Neural cell (in vitro differentiated cells): ENCODE measurements around the gene RBM19.

Source experiments
- CTCF ChIP-seq: fragments of 450-650 bp; IDR thresholded peaks from 2 replicates; pipeline ENCODE4 v1.5.1; 2014; ENCODE audit warnings: antibody characterized with exemption, mild to moderate bottlenecking, moderate library complexity; ENCODE audit not compliant: poor library complexity, severe bottlenecking
- EP300 ChIP-seq: fragments of 450-650 bp; conservative IDR thresholded peaks from 2 replicates; pipeline ENCODE4 v1.6.1; 2014; ENCODE audit warnings: antibody characterized with exemption, mild to moderate bottlenecking, moderate library complexity; ENCODE audit not compliant: poor library complexity, severe bottlenecking
- EZH2 ChIP-seq: fragments of 200-600, 300-800 bp; shearing (Covaris generic), sonication (generic); IDR thresholded peaks from 2 replicates; pipeline ENCODE4 v1.6.1; 2014; ENCODE audit warnings: antibody characterized with exemption, low read length, borderline replicate concordance, mild to moderate bottlenecking; ENCODE audit not compliant: insufficient read depth, poor library complexity, severe bottlenecking
- POLR2AphosphoS5 ChIP-seq: IDR thresholded peaks from 2 replicates; pipeline ENCODE4 v1.6.1; 2012
- RAD21 ChIP-seq: fragments of 450-650 bp; conservative IDR thresholded peaks from 2 replicates; pipeline ENCODE4 v1.6.1; 2014; ENCODE audit warnings: antibody characterized with exemption, mild to moderate bottlenecking, moderate library complexity
- TAF1 ChIP-seq: IDR thresholded peaks from 2 replicates; pipeline ENCODE4 v1.6.1; 2012; ENCODE audit warnings: low read depth

GRCh38 chr12:113923251-113923650 is 42.9 kb downstream of the RBM19 start:
- TF ChIP-seq POLR2AphosphoS5 (no peak), CTCF (no peak), TAF1 (no peak), EP300 (no peak), EZH2 (no peak), RAD21 (no peak)
